ENCODE data around the gene OLFML1. TPM values are rescaled to one million over a fixed set of nuclear protein-coding genes. Genes with fewer than 3 reads are reported as not detected.

Gene OLFML1
- total RNA-seq, 1 donor from 2014 or later: not detected

GRCh38 chr11:7513234-7514098 lies 28.2 kb downstream of the OLFML1 start, which contains the start of gene PPFIBP2:
Gene PPFIBP2, plus strand, starts transcription at chr11:7513999. Its CDS starts 35,477 bp downstream, at chr11:7549476.
- no peaks in the 10 kb centered on the region for H3K36me3 ChIP-seq (ENCODE audit: insufficient read depth, low read length)
- no peaks in the 10 kb centered on the region for H4K20me1 ChIP-seq (ENCODE audit: insufficient read depth, low read length)
- H3K27me3 ChIP-seq (ENCODE audit: insufficient read depth, low read length): peaks cover 19% of the 10 kb centered on the region
- peaks cover 6% of the 10 kb centered on the region for H3K4me1 ChIP-seq (ENCODE audit: insufficient read depth, low read length)
- peak within 1 kb of the TSS; percentile 94 for H3K4me2 ChIP-seq (ENCODE audit: low read length)
- Mint-ChIP-seq H3K36me3 (ENCODE audit: low read depth, unreplicated experiment) (no peaks in the 10 kb centered on the region), H3K27me3 (ENCODE audit: low read depth, unreplicated experiment) (peaks cover 41% of the 10 kb centered on the region), H3K9me3 (ENCODE audit: unreplicated experiment) (peaks cover under 1% of the 10 kb centered on the region), H3K4me1 (ENCODE audit: low read depth, unreplicated experiment) (no peaks in the 10 kb centered on the region), H3K4me3 (ENCODE audit: unreplicated experiment) (peak within 1 kb of the TSS; percentile 96), H3K27ac (ENCODE audit: unreplicated experiment) (peak within 1 kb of the TSS; percentile 68)
- no peak for FAIRE-seq
- H3K9me3 ChIP-seq (ENCODE audit: insufficient read depth, low read depth, low read length): no peaks in the 10 kb centered on the region
- H3K27ac ChIP-seq (ENCODE audit: low read depth, low read length): no peak within 1 kb of the TSS
- TF ChIP-seq EZH2 (IDR thresholded peaks at IDR 0.05; ENCODE audit: insufficient read depth, low read length) (no peak), CTCF (IDR thresholded peaks at IDR 0.05; ENCODE audit: insufficient read depth, low read depth, low read length) (peak; percentile 51)
- no peaks in the 10 kb centered on the region for H3K79me2 ChIP-seq (ENCODE audit: insufficient read depth, low read length)
- peak; percentile 16 for DNase-seq (ENCODE audit: low read depth)
- H3K4me3 ChIP-seq (ENCODE audit: insufficient read depth, low read depth, low read length): peak within 1 kb of the TSS; percentile 79
- H2AFZ ChIP-seq (ENCODE audit: low read depth, low read length): peak within 1 kb of the TSS; percentile 92
- peak within 1 kb of the TSS; percentile 58 for H3K9ac ChIP-seq (ENCODE audit: low read length)

- Mint-ChIP-seq H3K4me3 (ENCODE audit: unreplicated experiment) (peak overlapping the region; percentile 43), H3K36me3 (ENCODE audit: low read depth, unreplicated experiment) (no peaks in the 10 kb centered on the region), H3K27me3 (ENCODE audit: low read depth, unreplicated experiment) (peaks cover 47% of the 10 kb centered on the region), H3K27ac (ENCODE audit: unreplicated experiment) (no peak overlapping the region), H3K4me1 (ENCODE audit: low read depth, unreplicated experiment) (no peaks in the 10 kb centered on the region), H3K9me3 (ENCODE audit: unreplicated experiment) (peaks cover 3% of the 10 kb centered on the region)
- peaks cover 19% of the 10 kb centered on the region for H3K27me3 ChIP-seq (ENCODE audit: insufficient read depth, low read length)
- no peaks in the 10 kb centered on the region for H3K9me3 ChIP-seq (ENCODE audit: insufficient read depth, low read depth, low read length)
- H4K20me1 ChIP-seq (ENCODE audit: insufficient read depth, low read length): no peaks in the 10 kb centered on the region
- no peak for DNase-seq (ENCODE audit: low read depth)
- no peaks in the 10 kb centered on the region for H3K79me2 ChIP-seq (ENCODE audit: insufficient read depth, low read length)
- H3K9ac ChIP-seq (ENCODE audit: low read length): peak overlapping the region; percentile 58
- TF ChIP-seq CTCF (IDR thresholded peaks at IDR 0.05; ENCODE audit: insufficient read depth, low read depth, low read length) (no peak), EZH2 (IDR thresholded peaks at IDR 0.05; ENCODE audit: insufficient read depth, low read length) (peak; percentile 75)
- H3K27ac ChIP-seq (ENCODE audit: low read depth, low read length): no peak overlapping the region
- H3K4me3 ChIP-seq (ENCODE audit: insufficient read depth, low read depth, low read length): peak overlapping the region; percentile 79
- H3K36me3 ChIP-seq (ENCODE audit: insufficient read depth, low read length): no peaks in the 10 kb centered on the region
- peak overlapping the region; percentile 94 for H3K4me2 ChIP-seq (ENCODE audit: low read length)
- peak overlapping the region; percentile 92 for H2AFZ ChIP-seq (ENCODE audit: low read depth, low read length)
- no peak for FAIRE-seq
- H3K4me1 ChIP-seq (ENCODE audit: insufficient read depth, low read length): peaks cover 6% of the 10 kb centered on the region
Observed at GRCh38 chr11:7514099-7514591, 28.8 kb downstream of the OLFML1 start.
